ENCODE data around the gene HLA-DQA2. TPM values are rescaled to one million over a fixed set of nuclear protein-coding genes. Genes with fewer than 3 reads are reported as not detected.
"Not testable (repeated sequence)": the region's sequence is repeated elsewhere in the genome, so short reads cannot be mapped to it uniquely, and the experiment has no call there.

The HLA-DQA2 gene
- total RNA-seq = 1.8 TPM
- long read RNA-seq = 0 reads

- no peaks in the 10 kb centered on the region for H3K4me1 ChIP-seq
- H3K9me3 ChIP-seq (replicated peaks) = no peaks in the 10 kb centered on the region
- H3K36me3 ChIP-seq = no peaks in the 10 kb centered on the region
- no peak for TF ChIP-seq CTCF (IDR thresholded peaks at IDR 0.05; ENCODE audit: borderline replicate concordance)
- no peak within 1 kb of the TSS for H3K27ac ChIP-seq (replicated peaks)
- DNase-seq = no peak
- intact Hi-C loops (cut with micrococcal nuclease) = no loop called here
- peaks cover 86% of the 10 kb centered on the region for H3K27me3 ChIP-seq (ENCODE audit: low read depth)
- no peak within 1 kb of the TSS for H3K4me3 ChIP-seq
These were observed at the start of gene HLA-DQA2 for GRCh38 chr6:32741031-32741960. TSS of gene HLA-DQA2 (plus strand) at chr6:32741391. CDS start at chr6:32741444, 53 bp downstream.

GRCh38 chr6:32692019-32692418 lies 49.2 kb upstream of the HLA-DQA2 start:
- intact Hi-C loops (cut with micrococcal nuclease) = no loop called here
- no peak for DNase-seq

GRCh38 chr6:32697031-32697430 lies 44.2 kb upstream of the HLA-DQA2 start:
- intact Hi-C loops (cut with micrococcal nuclease) = loop anchor here (5.0 kb wide), 1 partner anchor 265 kb away; no protein-coding TSS in a partner anchor
- no peaks in the 10 kb centered on the region for H3K4me1 ChIP-seq
- H3K36me3 ChIP-seq = no peaks in the 10 kb centered on the region
- no peak for TF ChIP-seq CTCF (IDR thresholded peaks at IDR 0.05; ENCODE audit: borderline replicate concordance)
- DNase-seq = no peak
- peaks cover 10% of the 10 kb centered on the region for H3K9me3 ChIP-seq (replicated peaks)
- H3K4me3 ChIP-seq = no peak overlapping the region
- peaks cover 32% of the 10 kb centered on the region for H3K27me3 ChIP-seq (ENCODE audit: low read depth)
- H3K27ac ChIP-seq (replicated peaks) = no peak overlapping the region

More at GRCh38 chr6:32692019-32692418, 49.2 kb upstream of the HLA-DQA2 start:
- Histone ChIP-seq H3K9me3 (replicated peaks) (peaks cover 10% of the 10 kb centered on the region), H3K36me3 (no peaks in the 10 kb centered on the region), H3K4me1 (no peaks in the 10 kb centered on the region), H3K27me3 (ENCODE audit: low read depth) (peaks cover 7% of the 10 kb centered on the region), H3K27ac (replicated peaks) (no peak overlapping the region), H3K4me3 (no peak overlapping the region)
- TF ChIP-seq CTCF (IDR thresholded peaks at IDR 0.05; ENCODE audit: borderline replicate concordance) = peak; percentile 37

GRCh38 chr6:32700391-32701040 lies 40.7 kb upstream of the HLA-DQA2 start:
- DNase-seq = no peak
- Histone ChIP-seq H3K9me3 (replicated peaks) (no peaks in the 10 kb centered on the region), H3K4me1 (no peaks in the 10 kb centered on the region), H3K27ac (replicated peaks) (no peak overlapping the region), H3K27me3 (ENCODE audit: low read depth) (peaks cover 52% of the 10 kb centered on the region), H3K36me3 (no peaks in the 10 kb centered on the region), H3K4me3 (no peak overlapping the region)
- TF ChIP-seq CTCF (IDR thresholded peaks at IDR 0.05; ENCODE audit: borderline replicate concordance) = peak; percentile 75
- intact Hi-C loops (cut with micrococcal nuclease) = no loop called here

- no peak overlapping the region for H3K4me3 ChIP-seq
- no peak for TF ChIP-seq CTCF (IDR thresholded peaks at IDR 0.05; ENCODE audit: borderline replicate concordance)
- intact Hi-C loops (cut with micrococcal nuclease) = no loop called here
- DNase-seq = no peak
- H3K4me1 ChIP-seq = no peaks in the 10 kb centered on the region
- no peak overlapping the region for H3K27ac ChIP-seq (replicated peaks)
- no peaks in the 10 kb centered on the region for H3K36me3 ChIP-seq
- peaks cover 45% of the 10 kb centered on the region for H3K27me3 ChIP-seq (ENCODE audit: low read depth)
- no peaks in the 10 kb centered on the region for H3K9me3 ChIP-seq (replicated peaks)
These were observed 37.8 kb upstream of the HLA-DQA2 start for GRCh38 chr6:32703347-32703746.

- H3K4me1 ChIP-seq; intact Hi-C loops (cut with micrococcal nuclease); H3K36me3 ChIP-seq; H3K9me3 ChIP-seq (replicated peaks); H3K27ac ChIP-seq (replicated peaks); H3K4me3 ChIP-seq; DNase-seq: not testable (repeated sequence)
- peaks cover 35% of the 10 kb centered on the region for H3K27me3 ChIP-seq (ENCODE audit: low read depth)
These were observed 36.0 kb upstream of the HLA-DQA2 start for GRCh38 chr6:32705164-32705563.
